ENCODE data around the gene FBXW8.

Gene FBXW8

DNA sequence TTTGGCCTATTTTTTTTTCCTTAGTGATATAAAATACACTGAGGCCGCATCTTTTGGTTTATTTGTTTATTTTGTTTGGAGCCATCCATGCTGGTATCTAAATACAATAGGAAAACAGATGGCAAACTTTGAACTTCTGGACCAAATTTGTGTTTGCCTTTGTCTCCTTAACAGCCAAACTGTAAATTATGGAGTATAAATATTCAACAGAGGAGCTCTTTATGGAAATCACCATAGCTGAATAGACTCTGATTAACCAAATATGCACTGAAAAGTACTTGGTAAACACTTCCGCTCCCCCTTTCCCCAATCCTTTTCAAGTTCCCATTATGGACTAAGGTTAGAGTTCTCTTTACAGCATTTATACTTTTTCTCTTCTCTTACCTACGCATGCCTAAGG, 107.9 kb downstream of the FBXW8 start:
- no peak for DNase-seq (ENCODE audit: low read depth)
- no peak overlapping the region for H3K4me3 ChIP-seq (ENCODE audit: low read depth, low read length)
- TF ChIP-seq, protein P1, sequence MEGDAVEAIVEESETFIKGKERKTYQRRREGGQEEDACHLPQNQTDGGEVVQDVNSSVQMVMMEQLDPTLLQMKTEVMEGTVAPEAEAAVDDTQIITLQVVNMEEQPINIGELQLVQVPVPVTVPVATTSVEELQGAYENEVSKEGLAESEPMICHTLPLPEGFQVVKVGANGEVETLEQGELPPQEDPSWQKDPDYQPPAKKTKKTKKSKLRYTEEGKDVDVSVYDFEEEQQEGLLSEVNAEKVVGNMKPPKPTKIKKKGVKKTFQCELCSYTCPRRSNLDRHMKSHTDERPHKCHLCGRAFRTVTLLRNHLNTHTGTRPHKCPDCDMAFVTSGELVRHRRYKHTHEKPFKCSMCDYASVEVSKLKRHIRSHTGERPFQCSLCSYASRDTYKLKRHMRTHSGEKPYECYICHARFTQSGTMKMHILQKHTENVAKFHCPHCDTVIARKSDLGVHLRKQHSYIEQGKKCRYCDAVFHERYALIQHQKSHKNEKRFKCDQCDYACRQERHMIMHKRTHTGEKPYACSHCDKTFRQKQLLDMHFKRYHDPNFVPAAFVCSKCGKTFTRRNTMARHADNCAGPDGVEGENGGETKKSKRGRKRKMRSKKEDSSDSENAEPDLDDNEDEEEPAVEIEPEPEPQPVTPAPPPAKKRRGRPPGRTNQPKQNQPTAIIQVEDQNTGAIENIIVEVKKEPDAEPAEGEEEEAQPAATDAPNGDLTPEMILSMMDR (IDR thresholded peaks at IDR 0.05; ENCODE audit: control insufficient read depth, extremely low read depth, insufficient read depth): no peak

DNA sequence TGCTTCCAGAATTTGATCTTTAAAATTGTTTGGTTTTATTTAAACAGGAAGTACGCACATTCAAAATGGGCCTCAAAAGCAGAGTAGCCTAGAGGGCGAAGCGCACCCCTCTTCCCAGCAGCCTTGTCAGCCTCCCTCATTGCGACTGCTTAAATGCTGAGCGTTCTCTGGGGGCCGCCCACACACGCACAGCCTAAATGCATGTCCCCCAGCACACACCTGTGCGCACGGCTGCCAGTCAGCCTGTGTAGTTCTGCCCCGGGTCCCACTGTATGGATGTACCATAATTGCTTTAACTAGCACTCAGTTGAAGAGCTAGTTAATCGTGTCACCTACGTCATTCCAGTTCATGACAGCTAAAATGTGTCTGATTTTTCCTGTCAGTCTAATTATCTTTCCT, 109.1 kb downstream of the FBXW8 start:
- no peak overlapping the region for H3K4me3 ChIP-seq (ENCODE audit: low read depth, low read length)
- DNase-seq (ENCODE audit: low read depth): no peak
- TF ChIP-seq, protein P1 (IDR thresholded peaks at IDR 0.05; ENCODE audit: control insufficient read depth, extremely low read depth, insufficient read depth): no peak

- H3K4me3 ChIP-seq (ENCODE audit: low read depth, low read length): no peak overlapping the region
- DNase-seq (ENCODE audit: low read depth): no peak
- TF ChIP-seq, protein P1 (IDR thresholded peaks at IDR 0.05; ENCODE audit: control insufficient read depth, extremely low read depth, insufficient read depth): no peak
Measured at GRCh38 chr12:117020536-117021220, 109.9 kb downstream of the FBXW8 start.

DNA sequence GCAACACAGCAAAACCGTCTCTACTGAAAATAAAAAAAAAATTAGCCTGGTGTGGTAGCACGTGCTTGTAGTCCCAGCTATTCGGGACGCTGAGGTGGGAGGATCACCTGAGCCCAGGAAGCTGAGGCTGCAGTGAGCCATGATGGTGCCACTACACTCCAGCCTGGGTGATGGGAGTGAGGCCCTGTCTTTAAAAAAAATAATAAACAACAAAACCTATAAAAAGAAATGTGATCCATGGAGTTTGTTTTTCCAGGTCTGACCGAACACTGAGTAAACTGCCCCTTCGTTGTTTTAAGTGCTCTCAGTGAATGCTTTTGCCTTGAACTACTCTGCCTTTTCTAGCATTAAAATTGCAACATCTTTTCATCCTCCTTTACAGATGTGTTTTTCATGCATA, 111.7 kb downstream of the FBXW8 start:
- TF ChIP-seq, protein P1 (IDR thresholded peaks at IDR 0.05; ENCODE audit: control insufficient read depth, extremely low read depth, insufficient read depth): no peak
- no peak overlapping the region for H3K4me3 ChIP-seq (ENCODE audit: low read depth, low read length)
- DNase-seq (ENCODE audit: low read depth): no peak

DNA sequence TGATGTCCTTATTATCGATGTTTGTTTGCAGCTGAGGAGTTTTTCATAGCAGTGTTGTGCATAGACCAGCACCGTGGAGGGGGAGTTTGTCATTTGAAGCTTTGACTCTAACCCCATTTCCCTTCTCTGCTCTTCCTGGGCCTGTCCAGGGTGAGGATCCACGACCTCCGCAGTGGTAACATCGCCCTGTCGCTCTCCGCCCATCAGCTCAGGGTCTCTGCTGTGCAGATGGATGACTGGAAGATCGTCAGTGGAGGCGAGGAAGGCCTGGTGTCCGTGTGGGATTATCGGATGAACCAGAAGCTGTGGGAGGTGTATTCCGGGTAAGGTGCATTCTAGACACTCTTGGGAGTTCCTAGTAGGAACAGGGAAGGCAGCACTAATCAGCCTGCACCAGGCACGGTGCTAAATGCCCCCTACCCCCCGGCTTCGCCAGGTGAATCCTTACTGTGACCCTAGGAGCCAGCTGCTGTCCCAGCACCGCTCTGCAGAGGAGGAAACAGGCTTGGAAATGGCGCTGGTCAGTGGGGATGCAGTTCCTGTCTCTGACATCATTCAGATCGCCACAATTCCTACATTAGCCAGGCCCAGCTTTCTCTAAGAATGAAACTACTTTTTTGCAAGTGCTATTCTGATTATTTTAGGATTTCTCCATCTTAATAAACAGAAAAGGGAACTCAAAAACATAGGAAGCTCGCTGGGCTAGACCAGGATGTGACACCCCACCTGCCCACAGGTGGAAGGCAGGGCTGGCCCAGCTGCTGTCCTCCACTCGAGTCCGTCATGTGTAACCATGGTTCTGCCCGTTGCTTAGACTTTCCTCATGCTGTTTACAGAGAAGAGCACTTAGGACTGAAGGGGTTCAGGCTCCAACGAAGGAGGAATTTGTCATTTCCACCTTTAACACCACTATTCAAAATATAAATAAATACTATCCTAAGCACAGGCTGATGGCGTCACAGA, 113.5 kb downstream of the FBXW8 start:
- no peak for DNase-seq (ENCODE audit: low read depth)

GRCh38 chr12:117024961-117025480, 114.3 kb downstream of the FBXW8 start:
- DNase-seq (ENCODE audit: low read depth): no peak
- TF ChIP-seq, protein P1 (IDR thresholded peaks at IDR 0.05; ENCODE audit: control insufficient read depth, extremely low read depth, insufficient read depth): no peak
- no peak overlapping the region for H3K4me3 ChIP-seq (ENCODE audit: low read depth, low read length)

More for the DNA sequence above, 113.5 kb downstream of the FBXW8 start:
- TF ChIP-seq, protein P1 (IDR thresholded peaks at IDR 0.05; ENCODE audit: control insufficient read depth, extremely low read depth, insufficient read depth): no peak
- no peak overlapping the region for H3K4me3 ChIP-seq (ENCODE audit: low read depth, low read length)
